HG03039 (cell line): Measurements from ENCODE around the gene GPC6.

Experiments used
- ATAC-seq: cut with Tn5 transposase; IDR thresholded peaks from one replicate; pipeline ENCODE4 v1.9.1; 2021; ENCODE audit warnings: mild to moderate bottlenecking, moderate library complexity; ENCODE audit not compliant: unreplicated experiment

GPC6 gene

GRCh38 chr13:93496985-93497673, 270.5 kb downstream of the GPC6 start:
- no peak for ATAC-seq

- ATAC-seq, result no peak
Observed at GRCh38 chr13:93499991-93500390, 273.4 kb downstream of the GPC6 start.

- no peak for ATAC-seq
Observed at GRCh38 chr13:93502071-93502470, 275.5 kb downstream of the GPC6 start.

GRCh38 chr13:93502987-93503615, 276.5 kb downstream of the GPC6 start:
- no peak for ATAC-seq

GRCh38 chr13:93505104-93505952, 278.7 kb downstream of the GPC6 start:
- ATAC-seq, result no peak

- ATAC-seq, result no peak
Observed at GRCh38 chr13:93511011-93511410, 284.4 kb downstream of the GPC6 start.

- no peak for ATAC-seq
Observed at GRCh38 chr13:93515267-93515666, 288.7 kb downstream of the GPC6 start.

GRCh38 chr13:93517658-93518057, 291.1 kb downstream of the GPC6 start:
- no peak for ATAC-seq

GRCh38 chr13:93521307-93521706, 294.7 kb downstream of the GPC6 start:
- no peak for ATAC-seq

- ATAC-seq, result no peak
Observed at GRCh38 chr13:93522501-93522900, 295.9 kb downstream of the GPC6 start.

- ATAC-seq, result no peak
Observed at GRCh38 chr13:93525087-93525486, 298.5 kb downstream of the GPC6 start.

GRCh38 chr13:93527748-93528297, 301.2 kb downstream of the GPC6 start:
- ATAC-seq, result no peak

GRCh38 chr13:93529961-93530360, 303.4 kb downstream of the GPC6 start:
- ATAC-seq, result no peak

- ATAC-seq, result no peak
Observed at GRCh38 chr13:93534181-93534700, 307.6 kb downstream of the GPC6 start.

GRCh38 chr13:93535251-93535650, 308.6 kb downstream of the GPC6 start:
- ATAC-seq, result no peak

GRCh38 chr13:93539914-93540313, 313.3 kb downstream of the GPC6 start:
- no peak for ATAC-seq

- no peak for ATAC-seq
Observed at GRCh38 chr13:93547886-93548285, 321.3 kb downstream of the GPC6 start.

GRCh38 chr13:93549326-93550005, 322.9 kb downstream of the GPC6 start:
- ATAC-seq, result no peak

- no peak for ATAC-seq
Observed at GRCh38 chr13:93550236-93550635, 323.6 kb downstream of the GPC6 start.

- no peak for ATAC-seq
Observed at GRCh38 chr13:93552596-93552995, 326.0 kb downstream of the GPC6 start.

- no peak for ATAC-seq
Observed at GRCh38 chr13:93554514-93554913, 327.9 kb downstream of the GPC6 start.
